Muscle layer of duodenum (tissue), 2 donors: ENCODE data around the gene ISLR.

ENCODE experiments used
- H3K27ac ChIP-seq: one replicate; pipeline ENCODE4 v1.7.0; 2013; ENCODE audit warnings: mild to moderate bottlenecking, low read length
- H3K27me3 ChIP-seq: one replicate; pipeline ENCODE4 v1.7.0; 2013; ENCODE audit warnings: low read depth, mild to moderate bottlenecking, control low read depth, low read length
- H3K36me3 ChIP-seq, 2 donors: one replicate each; pipeline ENCODE4 v1.7.0; 2013; ENCODE audit warnings: low read length in 2 of 2, control low read depth in 1 of 2, mild to moderate bottlenecking in 1 of 2; ENCODE audit not compliant: insufficient read depth in 2 of 2, control insufficient read depth in 1 of 2
- H3K4me1 ChIP-seq, 2 donors: one replicate each; pipeline ENCODE4 v1.7.0; 2013; ENCODE audit warnings: low read length in 2 of 2, mild to moderate bottlenecking in 2 of 2, control low read depth in 1 of 2, moderate library complexity in 1 of 2; ENCODE audit not compliant: insufficient read depth in 2 of 2, control insufficient read depth in 1 of 2
- H3K4me3 ChIP-seq, 2 donors: one replicate each; pipeline ENCODE4 v1.7.0; 2013; ENCODE audit warnings: low read length in 2 of 2, low read depth in 1 of 2, mild to moderate bottlenecking in 1 of 2
- H3K9me3 ChIP-seq, 2 donors: one replicate each; pipeline ENCODE4 v1.7.0; 2013; ENCODE audit warnings: low read length in 2 of 2, control low read depth in 1 of 2, mild to moderate bottlenecking in 1 of 2; ENCODE audit not compliant: control insufficient read depth in 1 of 2
- donor health status: healthy.

ISLR gene

DNA sequence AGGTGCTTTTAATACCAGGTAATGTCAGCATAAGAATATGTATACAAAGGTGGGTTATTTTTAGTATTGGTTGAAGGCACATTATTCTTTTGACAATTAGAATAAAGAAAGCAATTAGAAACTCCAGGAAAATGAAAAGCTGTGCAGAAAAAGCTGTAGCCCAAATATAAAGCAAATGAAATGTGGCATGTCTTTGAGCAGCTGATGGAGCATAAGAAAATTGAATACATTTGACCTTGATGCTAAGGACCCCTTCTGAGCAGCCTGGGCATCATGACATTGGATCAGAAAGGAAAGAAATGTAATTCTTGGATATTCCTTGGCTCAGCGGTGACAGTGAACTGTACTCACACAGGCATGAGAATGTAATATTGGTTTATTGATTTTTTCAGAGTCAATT lies 8.0 kb upstream of the ISLR start:
- no peaks in the 10 kb centered on the region for H3K27me3 ChIP-seq
- peaks cover 3 to 24% of the 10 kb centered on the region in 2 donors for H3K4me1 ChIP-seq
- H3K4me3 ChIP-seq, result no peak overlapping the region
- H3K27ac ChIP-seq, result no peak overlapping the region
- H3K36me3 ChIP-seq, result no peaks in the 10 kb centered on the region
- H3K9me3 ChIP-seq, result no peaks in the 10 kb centered on the region

DNA sequence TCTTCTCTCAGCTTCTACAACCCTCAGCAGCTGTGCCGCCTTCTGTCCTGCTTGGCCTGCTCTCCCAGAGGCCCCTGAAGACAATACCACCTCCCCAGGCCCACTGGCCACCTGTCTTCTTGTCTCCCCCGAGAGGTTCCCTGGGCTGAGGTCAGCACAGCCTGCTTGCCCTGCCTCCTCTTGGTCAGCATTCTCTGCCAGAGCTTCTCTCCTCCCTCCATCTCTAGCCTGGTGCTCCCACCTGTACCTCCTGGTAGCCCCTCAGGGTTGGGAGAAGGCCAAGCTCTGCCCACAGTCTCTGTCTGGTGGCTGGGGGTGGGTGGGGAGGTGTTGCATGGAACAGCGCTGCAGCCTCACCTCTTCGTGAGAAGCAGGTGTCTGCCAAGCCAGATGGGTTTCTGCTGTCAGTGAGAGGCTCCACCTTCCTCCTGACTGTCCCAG lies 5.6 kb upstream of the ISLR start:
- Histone ChIP-seq H3K4me1 (peaks cover 3 to 36% of the 10 kb centered on the region in 2 donors), H3K4me3 (no peak overlapping the region), H3K9me3 (no peaks in the 10 kb centered on the region), H3K36me3 (no peaks in the 10 kb centered on the region), H3K27me3 (no peaks in the 10 kb centered on the region), H3K27ac (no peak overlapping the region)

DNA sequence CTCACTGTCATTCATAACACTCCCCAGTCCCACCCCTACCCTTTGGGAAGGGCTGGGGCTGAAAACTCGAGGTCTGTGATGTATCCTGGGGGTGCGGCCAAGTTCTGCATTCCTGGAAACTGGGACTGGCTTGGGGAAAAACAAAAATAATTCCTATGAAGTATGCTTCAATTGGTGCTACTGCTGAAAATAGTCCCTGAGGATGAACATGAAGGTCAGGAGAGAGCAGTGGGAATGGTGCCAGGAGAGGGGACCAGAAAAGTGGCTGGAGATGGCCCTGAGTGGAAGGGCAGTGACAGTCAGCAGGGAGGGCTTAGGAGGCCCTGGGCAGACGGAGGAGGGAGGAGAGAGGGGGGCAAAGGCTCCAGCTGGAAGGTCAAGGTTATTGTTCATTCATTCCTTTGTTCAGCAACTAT lies 4.8 kb upstream of the ISLR start:
- Histone ChIP-seq H3K36me3 (no peaks in the 10 kb centered on the region), H3K27me3 (no peaks in the 10 kb centered on the region), H3K27ac (no peak overlapping the region), H3K4me3 (no peak overlapping the region), H3K9me3 (no peaks in the 10 kb centered on the region), H3K4me1 (peaks cover 7 to 44% of the 10 kb centered on the region in 2 donors)

DNA sequence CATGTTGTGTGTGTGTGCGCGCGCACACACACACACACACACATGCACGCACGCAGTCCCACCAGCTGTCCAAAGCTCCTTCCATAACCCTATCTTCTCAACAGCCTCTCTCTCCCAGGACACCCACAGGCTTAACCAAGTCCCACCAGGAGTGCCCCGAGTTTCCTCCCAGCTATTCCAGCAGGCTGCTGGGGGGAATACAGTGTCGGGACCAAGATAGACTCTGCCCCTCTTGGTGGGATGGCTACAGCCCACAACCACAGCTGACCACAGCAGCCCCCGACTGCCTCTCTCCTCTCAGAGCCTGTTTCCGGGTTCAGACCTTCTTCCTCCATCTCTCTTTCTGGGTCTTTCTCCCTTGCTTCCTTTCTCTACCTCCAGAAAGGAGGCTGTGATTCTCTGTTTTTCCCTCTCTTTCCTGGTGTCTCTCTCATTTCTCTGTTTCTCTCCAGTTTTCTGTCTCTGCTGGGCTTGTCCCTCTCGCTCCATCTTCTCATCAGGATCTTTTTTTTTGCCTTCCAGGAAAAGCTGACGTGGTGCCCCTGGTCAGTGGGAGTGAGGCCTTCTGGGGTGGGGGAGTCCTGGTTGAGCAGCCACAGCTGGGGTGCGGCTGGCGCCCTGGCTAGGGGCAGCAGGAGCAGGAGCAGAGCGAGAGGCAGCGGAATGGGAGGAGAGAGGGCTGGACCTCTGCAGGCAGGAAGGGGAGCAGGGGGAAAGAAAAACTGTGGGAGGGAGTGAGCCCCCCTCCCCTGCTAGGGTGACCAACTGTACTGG lies 3.3 kb upstream of the ISLR start:
- Histone ChIP-seq H3K4me3 (no peak overlapping the region), H3K36me3 (no peaks in the 10 kb centered on the region), H3K27ac (no peak overlapping the region), H3K27me3 (no peaks in the 10 kb centered on the region), H3K9me3 (no peaks in the 10 kb centered on the region), H3K4me1 (peaks cover 7 to 55% of the 10 kb centered on the region in 2 donors)

DNA sequence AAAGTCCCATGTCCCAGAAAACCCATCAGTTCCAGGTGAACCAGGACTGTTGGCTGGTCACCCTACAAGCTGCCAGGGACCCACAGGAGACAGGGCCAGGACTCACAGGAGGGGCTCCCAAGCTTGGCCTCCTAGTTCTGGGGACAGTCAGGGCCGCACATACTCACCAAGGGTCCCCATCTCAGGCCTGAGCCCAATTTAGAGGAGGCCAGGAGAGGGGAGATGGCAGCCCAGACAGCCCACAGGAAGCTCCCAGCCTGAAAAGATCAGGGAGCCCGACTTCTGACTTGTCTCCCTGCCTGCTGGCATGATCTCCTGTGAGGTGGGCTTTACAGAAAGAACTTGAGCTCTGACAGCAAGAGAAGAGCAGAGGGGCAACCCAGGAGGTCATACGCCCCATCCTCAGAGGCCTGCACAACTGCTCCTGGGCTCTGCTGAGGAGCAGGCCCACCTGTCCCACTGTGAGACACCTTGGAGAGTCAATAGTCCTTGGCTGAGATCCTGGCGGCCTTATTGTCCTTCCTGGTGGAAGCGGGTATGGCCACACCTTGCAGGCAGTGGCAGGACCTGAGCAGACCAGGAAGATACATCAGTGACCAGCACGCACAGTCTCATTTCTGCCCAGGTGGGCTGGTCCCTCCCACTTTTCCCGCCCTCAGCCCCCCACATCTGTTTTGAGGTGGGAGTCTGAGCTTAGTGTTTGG lies 2.5 kb upstream of the ISLR start:
- no peaks in the 10 kb centered on the region for H3K36me3 ChIP-seq
- no peaks in the 10 kb centered on the region for H3K27me3 ChIP-seq
- no peak overlapping the region for H3K4me3 ChIP-seq
- H3K4me1 ChIP-seq, result peaks cover 7 to 62% of the 10 kb centered on the region in 2 donors
- H3K27ac ChIP-seq, result no peak overlapping the region
- no peaks in the 10 kb centered on the region for H3K9me3 ChIP-seq

DNA sequence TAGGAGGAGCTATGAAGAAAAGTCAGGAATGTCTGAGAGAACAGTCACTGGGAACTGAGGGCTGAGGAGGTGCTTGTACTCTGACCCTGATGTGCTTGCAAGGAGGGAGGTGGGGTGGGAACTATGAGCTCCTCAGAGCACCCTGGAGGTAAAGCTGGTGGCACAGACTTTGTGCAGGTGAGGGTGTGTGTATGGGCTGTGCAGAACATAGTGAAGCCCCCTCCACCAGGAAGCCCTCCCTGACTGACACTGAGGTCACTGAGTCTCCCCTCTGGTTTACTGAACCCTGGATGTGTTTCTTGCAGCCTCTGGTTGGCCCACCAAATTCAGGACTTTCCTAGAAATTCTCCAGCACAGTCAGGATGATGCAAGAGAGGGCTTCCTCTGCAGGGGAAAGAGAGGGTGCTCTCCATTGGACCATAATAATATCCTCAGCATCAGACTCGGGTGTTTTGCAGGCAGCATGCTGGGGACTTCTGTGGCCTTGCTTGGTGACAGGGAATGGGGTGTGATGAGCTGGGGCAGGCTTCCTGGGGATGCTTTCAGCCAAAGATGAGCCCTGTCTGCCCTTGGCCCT lies 1.5 kb upstream of the ISLR start:
- Histone ChIP-seq H3K4me3 (no peak overlapping the region), H3K36me3 (no peaks in the 10 kb centered on the region), H3K9me3 (no peaks in the 10 kb centered on the region), H3K27ac (no peak overlapping the region), H3K4me1 (peaks cover 7 to 72% of the 10 kb centered on the region in 2 donors), H3K27me3 (no peaks in the 10 kb centered on the region)

DNA sequence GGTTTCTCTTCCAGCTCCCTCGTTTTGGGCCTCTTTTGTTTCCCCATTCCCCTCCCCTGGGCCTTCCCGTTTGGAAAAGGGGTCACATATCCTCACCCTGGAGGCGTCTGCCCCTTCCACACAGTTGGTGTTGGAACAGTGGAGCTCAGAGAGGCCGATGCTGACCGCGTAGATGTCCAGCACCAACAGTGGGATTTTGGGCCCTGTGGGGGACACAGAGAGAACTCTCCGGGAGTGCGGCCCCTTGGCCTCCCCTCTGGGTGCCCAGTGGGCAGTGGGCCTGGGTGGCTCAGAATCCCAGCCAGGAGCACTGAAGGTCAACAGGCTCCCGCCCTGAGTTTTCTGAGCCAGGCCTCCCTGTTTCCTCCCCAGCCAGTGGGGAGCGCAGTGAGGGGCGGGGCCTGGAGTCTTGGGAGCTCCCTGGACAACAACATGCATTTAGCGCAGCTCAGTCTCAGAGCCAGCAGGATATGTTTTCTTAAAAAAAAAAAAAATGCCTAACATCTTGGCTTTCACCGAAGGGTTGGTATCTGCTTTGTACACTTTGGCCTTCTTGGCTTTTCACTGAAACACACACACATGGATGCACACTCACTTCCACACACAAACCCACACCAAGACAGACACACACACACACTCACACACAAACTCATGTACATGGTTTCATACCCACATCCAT lies 670 bp upstream of the ISLR start:
- peak overlapping the region in 1 of 2 donors; percentile 66 for H3K4me3 ChIP-seq

DNA sequence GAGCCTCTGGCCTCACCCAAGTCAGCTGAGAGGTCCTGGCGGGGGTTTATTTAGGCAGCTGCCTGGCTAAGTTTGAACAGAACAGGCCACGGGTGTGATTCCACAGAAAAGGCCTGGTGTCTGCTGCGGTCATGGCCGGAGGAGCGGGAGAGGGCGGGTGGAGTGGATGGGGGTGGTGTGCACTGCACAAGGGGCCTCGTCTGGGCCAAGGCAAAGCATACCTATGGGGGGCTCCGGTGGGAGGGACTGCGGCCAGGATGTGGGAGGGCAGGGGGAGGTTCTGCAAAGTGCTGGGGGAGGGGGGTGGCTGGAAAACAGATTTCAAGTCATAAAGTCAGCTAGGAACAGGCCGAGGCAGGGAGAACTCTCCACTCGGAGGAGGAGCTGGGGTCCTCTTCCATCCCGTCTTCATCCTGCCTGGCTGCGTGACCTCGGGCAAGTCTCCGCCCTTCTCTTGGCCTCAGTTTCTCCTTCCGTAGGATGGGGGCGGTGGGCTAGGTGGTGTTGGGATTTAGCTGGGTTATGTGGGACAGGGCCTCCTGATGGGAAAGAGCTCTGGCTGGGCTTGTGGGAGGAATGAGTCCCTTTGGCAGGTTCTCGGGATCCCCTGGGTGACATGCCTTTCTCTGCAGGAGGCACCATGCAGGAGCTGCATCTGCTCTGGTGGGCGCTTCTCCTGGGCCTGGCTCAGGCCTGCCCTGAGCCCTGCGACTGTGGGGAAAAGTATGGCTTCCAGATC lies 878 bp downstream of the ISLR start:
- peaks cover 7 to 67% of the 10 kb centered on the region in 2 donors for H3K4me1 ChIP-seq

More for the DNA sequence above, 670 bp upstream of the ISLR start:
- H3K4me1 ChIP-seq, result peaks cover 7 to 72% of the 10 kb centered on the region in 2 donors
- no peaks in the 10 kb centered on the region for H3K36me3 ChIP-seq
- H3K27me3 ChIP-seq, result no peaks in the 10 kb centered on the region
- H3K9me3 ChIP-seq, result no peaks in the 10 kb centered on the region
- H3K27ac ChIP-seq, result peak overlapping the region; percentile 41

DNA sequence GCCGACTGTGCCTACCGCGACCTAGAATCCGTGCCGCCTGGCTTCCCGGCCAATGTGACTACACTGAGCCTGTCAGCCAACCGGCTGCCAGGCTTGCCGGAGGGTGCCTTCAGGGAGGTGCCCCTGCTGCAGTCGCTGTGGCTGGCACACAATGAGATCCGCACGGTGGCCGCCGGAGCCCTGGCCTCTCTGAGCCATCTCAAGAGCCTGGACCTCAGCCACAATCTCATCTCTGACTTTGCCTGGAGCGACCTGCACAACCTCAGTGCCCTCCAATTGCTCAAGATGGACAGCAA lies 1.4 kb downstream of the ISLR start:
- Histone ChIP-seq H3K4me1 (peaks cover 5 to 67% of the 10 kb centered on the region in 2 donors), H3K9me3 (no peaks in the 10 kb centered on the region), H3K27ac (no peak overlapping the region), H3K4me3 (peak overlapping the region in 1 of 2 donors; percentile 66), H3K36me3 (no peaks in the 10 kb centered on the region), H3K27me3 (no peaks in the 10 kb centered on the region)

More for the DNA sequence above, 878 bp downstream of the ISLR start:
- Histone ChIP-seq H3K4me3 (peak overlapping the region; percentile 30 to 66), H3K9me3 (no peaks in the 10 kb centered on the region), H3K27me3 (no peaks in the 10 kb centered on the region), H3K36me3 (no peaks in the 10 kb centered on the region), H3K27ac (no peak overlapping the region)

DNA sequence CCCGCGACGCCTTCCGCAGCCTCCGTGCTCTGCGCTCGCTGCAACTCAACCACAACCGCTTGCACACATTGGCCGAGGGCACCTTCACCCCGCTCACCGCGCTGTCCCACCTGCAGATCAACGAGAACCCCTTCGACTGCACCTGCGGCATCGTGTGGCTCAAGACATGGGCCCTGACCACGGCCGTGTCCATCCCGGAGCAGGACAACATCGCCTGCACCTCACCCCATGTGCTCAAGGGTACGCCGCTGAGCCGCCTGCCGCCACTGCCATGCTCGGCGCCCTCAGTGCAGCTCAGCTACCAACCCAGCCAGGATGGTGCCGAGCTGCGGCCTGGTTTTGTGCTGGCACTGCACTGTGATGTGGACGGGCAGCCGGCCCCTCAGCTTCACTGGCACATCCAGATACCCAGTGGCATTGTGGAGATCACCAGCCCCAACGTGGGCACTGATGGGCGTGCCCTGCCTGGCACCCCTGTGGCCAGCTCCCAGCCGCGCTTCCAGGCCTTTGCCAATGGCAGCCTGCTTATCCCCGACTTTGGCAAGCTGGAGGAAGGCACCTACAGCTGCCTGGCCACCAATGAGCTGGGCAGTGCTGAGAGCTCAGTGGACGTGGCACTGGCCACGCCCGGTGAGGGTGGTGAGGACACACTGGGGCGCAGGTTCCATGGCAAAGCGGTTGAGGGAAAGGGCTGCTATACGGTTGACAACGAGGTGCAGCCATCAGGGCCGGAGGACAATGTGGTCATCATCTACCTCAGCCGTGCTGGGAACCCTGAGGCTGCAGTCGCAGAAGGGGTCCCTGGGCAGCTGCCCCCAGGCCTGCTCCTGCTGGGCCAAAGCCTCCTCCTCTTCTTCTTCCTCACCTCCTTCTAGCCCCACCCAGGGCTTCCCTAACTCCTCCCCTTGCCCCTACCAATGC lies 2.0 kb downstream of the ISLR start:
- Histone ChIP-seq H3K27me3 (no peaks in the 10 kb centered on the region), H3K4me3 (peak overlapping the region in 1 of 2 donors; percentile 66), H3K4me1 (peaks cover 4 to 65% of the 10 kb centered on the region in 2 donors), H3K9me3 (no peaks in the 10 kb centered on the region), H3K27ac (no peak overlapping the region), H3K36me3 (no peaks in the 10 kb centered on the region)
